SK-N-SH (cell line): ENCODE measurements around the gene TSHZ2. TPM values are rescaled to one million over a fixed set of nuclear protein-coding genes. Genes with fewer than 3 reads are reported as not detected.

Experiments
- CTCF ChIA-PET: fragments of 300-600, 350-600 bp; formaldehyde crosslinking; extraction: SDS; loops from one replicate; lab custom pipeline; 2021; lab: Yijun Ruan, JAX
- POLR2A ChIA-PET: fragments of 350-600 bp; sonication (Branson Sonifier 250); formaldehyde crosslinking; extraction: SDS; loops from one replicate; lab custom pipeline; 2020; ENCODE audit warnings: antibody characterized with exemption, inconsistent platforms; lab: Yijun Ruan, JAX
- DNase-seq: peaks from one replicate; pipeline ENCODE4 v3.0.0; 2012
- H2AFZ ChIP-seq: fragments of 200-600 bp; sonication (generic); 2 replicates; pipeline ENCODE4 v1.8.1; 2016; ENCODE audit warnings: antibody characterized with exemption, mild to moderate bottlenecking, low read depth
- H3F3A ChIP-seq: fragments of 200-600 bp; sonication (generic); replicated peaks from 2 replicates; pipeline ENCODE3; 2016; ENCODE audit warnings: antibody characterized with exemption, mild to moderate bottlenecking; ENCODE audit not compliant: insufficient read depth
- H3K27ac ChIP-seq, 2 experiments: fragments of 200-500 bp in 1 of 2; fragments of 200-600 bp in 1 of 2; sonication (Bioruptor generic) in 1 of 2; sonication (generic), shearing (Covaris generic) in 1 of 2; 2 replicates each; pipeline versions ENCODE4 v1.5.1 to v1.6.1; 2014 to 2016; ENCODE audit warnings: low read depth in 2 of 2, inconsistent platforms in 1 of 2, low read length in 1 of 2, mild to moderate bottlenecking in 1 of 2, mixed read lengths in 1 of 2
- H3K27me3 ChIP-seq: fragments of 200-600 bp; sonication (generic), shearing (Covaris generic); 2 replicates; pipeline ENCODE4 v1.6.1; 2016; ENCODE audit warnings: mixed run types; ENCODE audit not compliant: insufficient read depth
- H3K36me3 ChIP-seq, 2 experiments: fragments of 200-500 bp in 1 of 2; fragments of 200-600 bp in 1 of 2; sonication (Bioruptor generic) in 1 of 2; sonication (generic) in 1 of 2; replicated peaks in 1 of 2; 2 replicates each; pipeline versions ENCODE3 to v1.5.1; 2014 to 2016; ENCODE audit warnings: low read length in 1 of 2, mild to moderate bottlenecking in 1 of 2; ENCODE audit not compliant: insufficient read depth in 2 of 2, control insufficient read depth in 1 of 2
- H3K4me1 ChIP-seq, 2 experiments: fragments of 200-500 bp in 1 of 2; fragments of 200-600 bp in 1 of 2; sonication (Bioruptor generic) in 1 of 2; sonication (generic), shearing (Covaris generic) in 1 of 2; 2 replicates each; pipeline versions ENCODE4 v1.5.1 to v1.6.1; 2014 to 2016; ENCODE audit warnings: low read depth in 1 of 2, low read length in 1 of 2, mixed run types in 1 of 2; ENCODE audit not compliant: insufficient read depth in 2 of 2, control insufficient read depth in 1 of 2
- H3K4me2 ChIP-seq: fragments of 200-600 bp; sonication (generic), shearing (Covaris generic); 2 replicates; pipeline ENCODE4 v1.6.1; 2017; ENCODE audit warnings: mixed run types
- H3K4me3 ChIP-seq, 2 experiments: fragments of 200-500 bp in 1 of 2; fragments of 200-600 bp in 1 of 2; sonication (Bioruptor generic) in 1 of 2; sonication (generic), shearing (Covaris generic) in 1 of 2; 2 replicates each; pipeline versions ENCODE4 v1.5.1 to v1.8.1; 2014 to 2016; ENCODE audit warnings: low read depth in 2 of 2, inconsistent platforms in 1 of 2, low read length in 1 of 2, mild to moderate bottlenecking in 1 of 2, mixed read lengths in 1 of 2, moderate library complexity in 1 of 2
- H3K79me2 ChIP-seq: fragments of 200-600 bp; sonication (generic); 2 replicates; pipeline ENCODE4 v1.8.1; 2017; ENCODE audit warnings: mild to moderate bottlenecking; ENCODE audit not compliant: insufficient read depth
- H3K9ac ChIP-seq: fragments of 200-600 bp; sonication (generic); 2 replicates; pipeline ENCODE4 v1.6.1; 2017; ENCODE audit warnings: mixed run types
- H3K9me2 ChIP-seq: fragments of 200-600 bp; sonication (generic); 2 replicates; pipeline ENCODE4 v1.6.1; 2017; ENCODE audit warnings: mixed run types
- H3K9me3 ChIP-seq: fragments of 200-600 bp; sonication (generic); 2 replicates; pipeline ENCODE4 v1.6.1; 2017; ENCODE audit warnings: mixed run types, mild to moderate bottlenecking, moderate library complexity
- H4K20me1 ChIP-seq: fragments of 200-600 bp; sonication (generic); 2 replicates; pipeline ENCODE4 v1.6.1; 2017; ENCODE audit warnings: mild to moderate bottlenecking, mixed run types; ENCODE audit not compliant: insufficient read depth
- CHD2 ChIP-seq: fragments of 150-350 bp; IDR thresholded peaks from 2 replicates; pipeline ENCODE4 v1.6.1; 2018; ENCODE audit warnings: low read length; ENCODE audit not compliant: partially characterized antibody
- ELF1 ChIP-seq: IDR thresholded peaks from 2 replicates; pipeline ENCODE4 v1.4.0; 2012
- EP300 ChIP-seq, 2 experiments: IDR thresholded peaks; 2 replicates each; pipeline versions ENCODE4 v1.4.0 to v1.6.1; 2012; ENCODE audit warnings: borderline replicate concordance in 1 of 2, low read depth in 1 of 2, low read length in 1 of 2
- FOXJ3 ChIP-seq: sonication (generic); formaldehyde crosslinking; IDR thresholded peaks from 2 replicates; pipeline ENCODE4 v1.5.1; 2020; ENCODE audit warnings: mild to moderate bottlenecking, missing genetic modification reagents
- GABPA ChIP-seq: IDR thresholded peaks from 2 replicates; pipeline ENCODE4 v1.4.0; 2012; ENCODE audit warnings: low read depth, mild to moderate bottlenecking
- MXI1 ChIP-seq: IDR thresholded peaks from 2 replicates; pipeline ENCODE4 v1.6.1; 2012; ENCODE audit warnings: mild to moderate bottlenecking, low read depth, low read length, improper control_type of control experiment
- NFIC ChIP-seq: IDR thresholded peaks from 2 replicates; pipeline ENCODE4 v1.4.0; 2012; ENCODE audit warnings: borderline replicate concordance
- NRF1 ChIP-seq: IDR thresholded peaks from 2 replicates; pipeline ENCODE4 v1.6.1; 2012; ENCODE audit warnings: low read depth, mild to moderate bottlenecking, low read length
- RAD21 ChIP-seq: IDR thresholded peaks from 2 replicates; pipeline ENCODE4 v1.6.1; 2012; ENCODE audit warnings: mild to moderate bottlenecking, low read length
- RCOR1 ChIP-seq: fragments of 150-350 bp; IDR thresholded peaks from 2 replicates; pipeline ENCODE4 v1.6.1; 2017; ENCODE audit warnings: antibody characterized with exemption, low read length
- RFX5 ChIP-seq: IDR thresholded peaks from 2 replicates; pipeline ENCODE4 v1.6.1; 2012; ENCODE audit warnings: mild to moderate bottlenecking, improper control_type of control experiment, low read length
- SIN3A ChIP-seq: IDR thresholded peaks from 2 replicates; pipeline ENCODE4 v1.6.1; 2012; ENCODE audit warnings: low read depth, mild to moderate bottlenecking, low read length, moderate library complexity, borderline replicate concordance
- SMC3 ChIP-seq: IDR thresholded peaks from 2 replicates; pipeline ENCODE4 v1.6.1; 2012; ENCODE audit warnings: low read depth, low read length, improper control_type of control experiment
- TCF12 ChIP-seq: IDR thresholded peaks from 2 replicates; pipeline ENCODE4 v1.4.0; 2012
- WGBS: methylation state at CpG from one replicate; pipeline ENCODE4 v1.1.6; 2017; ENCODE audit warnings: low lambda C conversion rate; 5-methylcytosine and 5-hydroxymethylcytosine counted together
- polyA plus RNA-seq, 3 experiments: library from polyadenylated mRNA; depleted of rRNA; stranded (reverse); fragments of >200 nt; gene quantifications; 2 replicates each; pipeline ENCODE4 v1.2.3, GENCODE V29; 2012
- TF ChIP-seq, protein P1 (sequence below): IDR thresholded peaks from 2 replicates; pipeline ENCODE4 v1.6.1; 2012; ENCODE audit warnings: mild to moderate bottlenecking, low read depth, low read length, moderate library complexity
- TF ChIP-seq, protein P2 (sequence below): IDR thresholded peaks from 2 replicates; pipeline ENCODE4 v1.4.0; 2012; ENCODE audit warnings: low read depth, borderline replicate concordance
- TF ChIP-seq, protein P3 (sequence below): fragments of 150-350 bp; IDR thresholded peaks from 2 replicates; pipeline ENCODE4 v1.6.1; 2017; ENCODE audit warnings: antibody characterized with exemption, low read length, low read depth, borderline replicate concordance

The TSHZ2 gene
- polyA plus RNA-seq, 1 of the 3 experiments (the other 2 are of a cell fraction) = 0.13 TPM

DNA sequence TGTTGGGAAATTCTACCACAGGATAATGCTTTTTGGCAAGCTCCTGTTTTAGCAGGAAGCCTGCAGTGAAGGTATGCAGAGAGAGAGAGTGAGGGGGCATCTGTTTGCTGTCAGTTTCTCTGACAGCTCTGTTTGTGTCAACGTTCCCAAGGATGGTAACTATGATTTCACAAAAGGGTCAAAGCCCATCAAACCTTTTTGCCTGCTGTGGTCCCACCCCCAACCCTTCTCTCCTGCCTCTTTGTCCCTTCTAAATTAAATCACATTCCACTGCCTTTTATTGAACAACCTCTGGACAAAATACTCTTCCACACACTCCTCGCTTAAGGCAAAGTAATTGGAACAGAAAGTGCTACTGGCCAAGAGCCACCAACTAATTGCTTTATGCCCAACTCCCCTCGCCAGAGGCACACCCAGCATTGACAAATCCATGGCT is 128.3 kb downstream of the TSHZ2 start:
- Histone ChIP-seq H3K9me2 (no peaks in the 10 kb centered on the region), H3K4me1 (peaks cover 0 to 22% of the 10 kb centered on the region in 2 experiments; a peak in 3 of 4 replicates), H3F3A (no peaks in the 10 kb centered on the region), H3K9me3 (no peaks in the 10 kb centered on the region), H3K4me2 (no peak overlapping the region), H3K9ac (no peak overlapping the region), H3K27me3 (no peaks in the 10 kb centered on the region), H3K4me3 (no peak overlapping the region), H3K36me3 (no peaks in the 10 kb centered on the region), H2AFZ (no peak overlapping the region), H3K27ac (peak overlapping the region in 1 of 2 experiments; percentile 50; a peak in 1 of 4 replicates), H3K79me2 (no peaks in the 10 kb centered on the region), H4K20me1 (no peaks in the 10 kb centered on the region)
- DNase-seq = peak; percentile 48
- TF ChIP-seq, protein P1, sequence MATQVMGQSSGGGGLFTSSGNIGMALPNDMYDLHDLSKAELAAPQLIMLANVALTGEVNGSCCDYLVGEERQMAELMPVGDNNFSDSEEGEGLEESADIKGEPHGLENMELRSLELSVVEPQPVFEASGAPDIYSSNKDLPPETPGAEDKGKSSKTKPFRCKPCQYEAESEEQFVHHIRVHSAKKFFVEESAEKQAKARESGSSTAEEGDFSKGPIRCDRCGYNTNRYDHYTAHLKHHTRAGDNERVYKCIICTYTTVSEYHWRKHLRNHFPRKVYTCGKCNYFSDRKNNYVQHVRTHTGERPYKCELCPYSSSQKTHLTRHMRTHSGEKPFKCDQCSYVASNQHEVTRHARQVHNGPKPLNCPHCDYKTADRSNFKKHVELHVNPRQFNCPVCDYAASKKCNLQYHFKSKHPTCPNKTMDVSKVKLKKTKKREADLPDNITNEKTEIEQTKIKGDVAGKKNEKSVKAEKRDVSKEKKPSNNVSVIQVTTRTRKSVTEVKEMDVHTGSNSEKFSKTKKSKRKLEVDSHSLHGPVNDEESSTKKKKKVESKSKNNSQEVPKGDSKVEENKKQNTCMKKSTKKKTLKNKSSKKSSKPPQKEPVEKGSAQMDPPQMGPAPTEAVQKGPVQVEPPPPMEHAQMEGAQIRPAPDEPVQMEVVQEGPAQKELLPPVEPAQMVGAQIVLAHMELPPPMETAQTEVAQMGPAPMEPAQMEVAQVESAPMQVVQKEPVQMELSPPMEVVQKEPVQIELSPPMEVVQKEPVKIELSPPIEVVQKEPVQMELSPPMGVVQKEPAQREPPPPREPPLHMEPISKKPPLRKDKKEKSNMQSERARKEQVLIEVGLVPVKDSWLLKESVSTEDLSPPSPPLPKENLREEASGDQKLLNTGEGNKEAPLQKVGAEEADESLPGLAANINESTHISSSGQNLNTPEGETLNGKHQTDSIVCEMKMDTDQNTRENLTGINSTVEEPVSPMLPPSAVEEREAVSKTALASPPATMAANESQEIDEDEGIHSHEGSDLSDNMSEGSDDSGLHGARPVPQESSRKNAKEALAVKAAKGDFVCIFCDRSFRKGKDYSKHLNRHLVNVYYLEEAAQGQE = no peak
- TF ChIP-seq SMC3 = peak; percentile 2; the same call in 1 of the 2 replicates
- TF ChIP-seq, protein P2, sequence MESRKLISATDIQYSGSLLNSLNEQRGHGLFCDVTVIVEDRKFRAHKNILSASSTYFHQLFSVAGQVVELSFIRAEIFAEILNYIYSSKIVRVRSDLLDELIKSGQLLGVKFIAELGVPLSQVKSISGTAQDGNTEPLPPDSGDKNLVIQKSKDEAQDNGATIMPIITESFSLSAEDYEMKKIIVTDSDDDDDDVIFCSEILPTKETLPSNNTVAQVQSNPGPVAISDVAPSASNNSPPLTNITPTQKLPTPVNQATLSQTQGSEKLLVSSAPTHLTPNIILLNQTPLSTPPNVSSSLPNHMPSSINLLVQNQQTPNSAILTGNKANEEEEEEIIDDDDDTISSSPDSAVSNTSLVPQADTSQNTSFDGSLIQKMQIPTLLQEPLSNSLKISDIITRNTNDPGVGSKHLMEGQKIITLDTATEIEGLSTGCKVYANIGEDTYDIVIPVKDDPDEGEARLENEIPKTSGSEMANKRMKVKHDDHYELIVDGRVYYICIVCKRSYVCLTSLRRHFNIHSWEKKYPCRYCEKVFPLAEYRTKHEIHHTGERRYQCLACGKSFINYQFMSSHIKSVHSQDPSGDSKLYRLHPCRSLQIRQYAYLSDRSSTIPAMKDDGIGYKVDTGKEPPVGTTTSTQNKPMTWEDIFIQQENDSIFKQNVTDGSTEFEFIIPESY = no peak
- TF ChIP-seq SIN3A = no peak
- no peak for TF ChIP-seq NRF1
- TF ChIP-seq, protein P3, sequence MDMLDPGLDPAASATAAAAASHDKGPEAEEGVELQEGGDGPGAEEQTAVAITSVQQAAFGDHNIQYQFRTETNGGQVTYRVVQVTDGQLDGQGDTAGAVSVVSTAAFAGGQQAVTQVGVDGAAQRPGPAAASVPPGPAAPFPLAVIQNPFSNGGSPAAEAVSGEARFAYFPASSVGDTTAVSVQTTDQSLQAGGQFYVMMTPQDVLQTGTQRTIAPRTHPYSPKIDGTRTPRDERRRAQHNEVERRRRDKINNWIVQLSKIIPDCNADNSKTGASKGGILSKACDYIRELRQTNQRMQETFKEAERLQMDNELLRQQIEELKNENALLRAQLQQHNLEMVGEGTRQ = no peak
- peak; percentile 41; the same call in 1 of the 2 replicates for TF ChIP-seq FOXJ3 (CRISPR knock-in tag)
- TF ChIP-seq RFX5 = no peak
- TF ChIP-seq CHD2 = peak; percentile 24
- peak; percentile 14 for TF ChIP-seq RAD21
- no peak for TF ChIP-seq GABPA
- TF ChIP-seq NFIC = no peak
- peak; percentile 96 for TF ChIP-seq RCOR1
- no peak for TF ChIP-seq ELF1
- peak; percentile 21 for TF ChIP-seq TCF12
- TF ChIP-seq MXI1 = no peak
- peak in 1 of 2 experiments; percentile 68; a peak in 2 of 4 replicates for TF ChIP-seq EP300 (IDR thresholded peaks at IDR 0.05; ENCODE audit: borderline replicate concordance in 1 of 2, low read depth in 1 of 2, low read length in 1 of 2)
- 3% methylated on average over 3 of the region's 3 CpGs for WGBS
- ChIA-PET POLR2A (no interaction called here), CTCF (interaction anchor here (0.6 to 1.0 kb wide), 2 partner anchors 396 to 789 kb away, joined by 3 read pairs; no protein-coding TSS in a partner anchor)
